Islet precursor cell (in vitro differentiated cells): ENCODE measurements around the gene ELMO1.

Source experiments
- DNase-seq: peaks from one replicate; pipeline ENCODE4 v3.0.0-alpha.2; 2018

Gene ELMO1

GRCh38 chr7:37209195-37209594, 239.5 kb downstream of the ELMO1 start:
- DNase-seq, result no peak

- peak; percentile 66 for DNase-seq
Measured at GRCh38 chr7:37208528-37208927, 240.1 kb downstream of the ELMO1 start.

GRCh38 chr7:37206192-37206591, 242.5 kb downstream of the ELMO1 start:
- DNase-seq, result no peak

- no peak for DNase-seq
Measured at GRCh38 chr7:37205451-37205850, 243.2 kb downstream of the ELMO1 start.

DNA sequence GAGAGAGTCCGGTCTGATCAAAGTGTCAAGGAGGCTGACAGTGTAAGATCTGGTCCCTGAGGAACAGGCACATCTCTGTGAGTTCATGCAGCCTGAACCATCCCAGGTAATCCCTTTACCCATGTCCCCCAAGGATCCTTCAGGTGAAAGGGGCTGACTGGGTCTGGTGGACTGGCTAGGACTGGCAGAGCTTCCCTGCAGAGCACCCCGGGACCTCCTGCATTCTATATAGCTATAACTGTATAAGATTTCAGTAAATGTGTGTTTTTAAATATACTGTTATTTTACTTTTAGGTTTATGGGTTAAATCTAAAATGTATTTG, 246.8 kb downstream of the ELMO1 start:
- DNase-seq, result no peak

- DNase-seq, result peak; percentile 91
Measured at GRCh38 chr7:37201003-37201875, 247.4 kb downstream of the ELMO1 start.

- peak; percentile 86 for DNase-seq
Measured at GRCh38 chr7:37198906-37199485, 249.7 kb downstream of the ELMO1 start.

DNA sequence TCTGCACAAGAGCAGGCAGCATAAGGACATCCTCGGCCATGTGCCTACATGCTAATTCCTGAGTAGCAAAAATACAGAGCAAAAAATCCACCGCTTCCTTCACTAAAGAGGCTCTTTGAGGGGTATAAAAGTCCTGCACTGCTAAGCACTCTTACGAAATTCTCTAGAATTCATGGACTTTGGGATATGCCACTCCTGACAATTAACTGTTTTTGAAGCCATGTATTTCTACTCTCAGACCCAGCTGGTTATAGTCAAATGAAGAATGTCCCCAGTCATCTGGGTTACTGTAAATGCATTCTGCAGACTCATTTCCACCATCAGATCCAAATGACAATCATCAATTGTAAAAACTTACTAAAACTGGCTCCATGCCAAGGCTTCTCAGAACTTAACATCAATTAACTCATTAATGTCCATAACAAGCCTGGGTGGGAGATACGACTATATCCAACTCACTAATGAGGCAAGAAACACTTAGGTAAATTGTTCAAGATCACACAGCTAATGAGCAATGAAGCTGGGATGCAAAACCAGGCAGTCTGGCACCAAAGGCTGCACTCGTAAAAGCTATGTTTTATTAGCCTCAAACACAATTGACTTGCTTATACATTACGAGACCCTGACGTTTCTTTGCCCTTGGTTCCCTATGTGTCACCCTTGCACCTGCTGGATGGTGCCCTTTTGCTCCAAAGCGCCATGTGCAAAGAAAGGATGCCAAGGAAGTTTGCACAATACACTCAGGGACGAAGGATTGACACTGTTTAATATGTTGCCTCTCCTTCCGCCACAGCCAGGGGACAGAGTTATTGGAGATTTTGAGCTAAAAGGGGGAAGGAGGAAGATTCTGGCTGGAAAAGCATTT, 250.4 kb downstream of the ELMO1 start:
- no peak for DNase-seq

- DNase-seq, result no peak
Measured at GRCh38 chr7:37197108-37197507, 251.6 kb downstream of the ELMO1 start.

DNA sequence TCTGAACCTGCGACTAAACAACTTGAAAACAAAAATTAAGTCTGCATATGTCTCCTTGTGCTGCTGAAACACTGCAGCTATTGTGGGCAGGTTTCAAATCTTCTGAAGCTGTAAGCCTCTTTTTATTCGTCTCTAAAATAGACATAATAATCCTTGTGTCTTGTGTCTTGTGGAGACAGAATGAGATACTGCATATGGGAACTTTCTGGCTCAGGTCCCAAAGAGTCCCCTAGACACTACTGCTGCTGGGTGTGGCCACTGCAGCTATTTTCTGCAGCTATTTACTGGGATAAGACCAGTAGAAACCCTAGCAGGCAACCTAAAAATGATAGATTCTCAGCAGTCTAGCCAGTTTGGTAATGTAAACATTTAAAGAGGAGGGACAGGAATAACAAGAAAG, 252.0 kb downstream of the ELMO1 start:
- DNase-seq, result no peak

- DNase-seq, result no peak
Measured at GRCh38 chr7:37195388-37195787, 253.3 kb downstream of the ELMO1 start.

DNA sequence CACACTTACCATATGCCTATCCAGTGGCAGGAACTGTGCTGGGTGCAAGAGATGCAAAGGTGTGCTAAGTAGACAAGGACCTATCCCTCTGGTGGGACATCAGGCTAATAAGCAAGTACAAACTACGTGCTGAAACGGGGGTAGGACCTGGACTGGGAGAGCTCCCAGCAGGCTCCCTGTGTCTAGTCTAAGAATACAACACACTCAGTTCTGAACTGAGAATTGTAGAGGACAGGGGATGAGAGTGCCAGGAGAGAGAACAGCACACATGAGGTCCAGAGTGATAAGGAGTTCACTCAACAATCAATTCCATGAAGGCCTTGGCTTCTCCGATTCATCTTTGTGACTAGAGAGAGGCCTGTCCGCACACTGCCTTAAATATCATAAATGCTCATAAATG, 253.7 kb downstream of the ELMO1 start:
- no peak for DNase-seq

- DNase-seq, result no peak
Measured at GRCh38 chr7:37193775-37194135, 254.9 kb downstream of the ELMO1 start.

- DNase-seq, result no peak
Measured at GRCh38 chr7:37193087-37193774, 255.4 kb downstream of the ELMO1 start.

- DNase-seq, result no peak
Measured at GRCh38 chr7:37191797-37192196, 256.9 kb downstream of the ELMO1 start.

DNA sequence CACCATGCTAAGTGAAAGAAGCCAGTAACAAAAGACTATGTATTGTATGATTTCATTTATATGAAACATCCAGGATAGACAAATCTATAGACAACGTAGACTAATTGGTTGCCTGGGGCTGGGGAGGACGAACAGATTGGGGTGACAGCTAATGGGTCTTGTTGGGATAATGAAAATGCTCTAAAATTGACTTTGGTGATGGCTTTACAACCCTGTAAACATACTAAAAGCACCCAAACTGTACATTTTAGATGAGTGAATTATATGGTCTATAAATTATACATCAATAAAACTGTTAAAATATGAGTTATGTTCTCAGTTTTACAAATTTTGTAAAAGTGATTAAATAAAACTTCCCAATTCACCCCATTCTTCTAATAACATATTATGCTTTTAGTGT, 261.5 kb downstream of the ELMO1 start:
- no peak for DNase-seq

GRCh38 chr7:37186753-37187152, 261.9 kb downstream of the ELMO1 start:
- DNase-seq, result no peak

DNA sequence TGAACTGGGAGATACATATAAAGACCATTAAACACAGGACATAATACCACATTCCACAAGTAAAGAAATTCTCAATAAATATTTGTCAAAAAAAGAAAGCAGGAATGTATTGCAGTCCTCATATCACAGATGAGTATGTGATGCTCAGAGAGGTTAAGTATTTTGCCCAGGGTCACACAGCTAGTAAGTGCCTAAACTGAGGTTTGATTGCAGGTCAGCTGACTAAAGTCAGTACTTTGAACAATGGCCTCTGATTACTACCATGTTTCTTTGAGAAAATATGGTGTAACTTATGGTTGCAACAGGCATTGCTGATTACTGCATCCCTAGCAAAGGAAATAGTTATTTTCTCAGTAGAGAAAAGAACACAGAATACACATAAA, 267.1 kb downstream of the ELMO1 start:
- no peak for DNase-seq

GRCh38 chr7:37180828-37181549, 267.7 kb downstream of the ELMO1 start:
- no peak for DNase-seq

DNA sequence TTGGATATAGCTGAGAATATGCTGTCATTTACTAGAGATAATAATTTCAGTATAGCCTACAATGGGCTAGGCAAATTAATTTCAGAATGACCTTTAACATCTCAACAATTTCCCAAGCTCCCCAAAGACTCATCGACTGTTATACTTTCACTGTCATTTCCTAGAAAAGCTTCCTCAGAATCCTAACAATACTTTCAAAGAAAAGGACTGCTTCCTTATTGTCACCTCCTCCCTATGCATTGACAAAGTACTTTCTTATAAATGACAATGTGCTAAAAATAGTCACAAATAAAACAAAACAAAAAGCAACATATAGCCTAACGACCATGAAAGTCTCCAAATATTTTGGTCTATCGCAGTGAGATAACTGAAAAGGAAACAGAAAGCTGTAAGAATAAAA, 272.6 kb downstream of the ELMO1 start:
- no peak for DNase-seq

DNA sequence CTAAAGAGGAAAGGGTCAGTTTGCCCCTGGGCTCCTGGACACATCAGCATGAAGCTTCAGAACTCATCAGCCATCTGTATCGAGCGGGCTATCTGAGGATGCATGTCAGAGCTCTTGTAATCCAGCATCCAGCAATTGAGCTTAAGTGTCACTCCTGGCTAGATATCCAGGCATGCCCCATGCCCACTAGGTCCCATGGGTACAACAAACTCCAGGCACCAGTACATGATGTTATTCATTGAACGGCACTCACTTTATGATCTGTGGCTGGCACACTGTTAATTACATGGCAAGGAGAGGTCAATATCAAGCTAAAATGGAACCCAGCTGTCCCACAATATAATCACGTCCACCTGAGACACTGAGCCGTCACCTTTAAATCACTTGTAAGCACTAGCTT, 274.2 kb downstream of the ELMO1 start:
- DNase-seq, result no peak

DNA sequence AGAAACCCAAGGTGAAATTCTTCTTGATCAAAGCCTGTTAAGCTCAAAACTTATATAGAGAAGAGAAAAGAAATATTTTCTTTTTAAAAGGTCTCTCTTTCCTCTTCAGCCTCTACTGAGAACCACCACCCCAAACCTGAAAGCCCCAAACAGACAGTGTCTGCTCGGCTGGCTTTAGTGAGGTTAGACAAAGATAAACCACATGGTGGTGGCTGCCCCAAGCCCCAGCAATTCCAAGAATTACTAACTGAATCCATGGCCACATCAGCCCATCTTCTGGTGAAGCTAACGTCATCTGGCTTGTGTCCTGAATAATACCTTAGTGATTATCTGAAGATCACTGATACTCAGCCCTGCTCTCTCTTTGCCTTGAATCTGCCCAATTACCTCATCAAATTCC, 275.0 kb downstream of the ELMO1 start:
- DNase-seq, result no peak

DNA sequence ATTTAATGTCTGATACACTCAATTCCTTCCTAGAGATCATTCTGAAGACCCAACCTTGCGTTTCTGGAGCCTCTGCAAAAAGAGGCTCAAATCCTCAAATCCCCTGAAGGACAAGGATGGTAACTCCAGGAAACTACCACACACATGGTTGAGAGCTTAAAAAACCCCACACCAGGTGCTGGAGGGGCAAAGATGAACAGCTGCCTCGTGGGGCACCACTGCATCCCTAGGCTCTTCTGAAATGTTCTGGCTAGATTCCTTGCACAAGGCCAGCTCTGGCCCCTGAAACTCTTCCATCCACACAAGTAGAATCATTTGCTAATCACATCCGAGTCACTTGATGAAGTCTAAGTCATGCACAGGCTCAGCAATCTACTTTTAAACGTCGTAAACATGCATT, 286.6 kb downstream of the ELMO1 start:
- DNase-seq, result no peak
